Measurements from ENCODE around the gene GMNN.
"Not testable (repeated sequence)": the region's sequence is repeated elsewhere in the genome, so short reads cannot be mapped to it uniquely, and the experiment has no call there.

Gene GMNN

GRCh38 chr6:24763578-24763977, 11.2 kb upstream of the GMNN start:
- no peak for DNase-seq

GRCh38 chr6:24764833-24765828, 9.6 kb upstream of the GMNN start:
- DNase-seq, result not testable (repeated sequence)

GRCh38 chr6:24765968-24766367, 8.8 kb upstream of the GMNN start:
- DNase-seq, result not testable (repeated sequence)

GRCh38 chr6:24766680-24767462, 7.9 kb upstream of the GMNN start:
- no peak for DNase-seq

- no peak for DNase-seq
Observed at GRCh38 chr6:24768361-24768760, 6.4 kb upstream of the GMNN start.

- no peak for DNase-seq
Observed at GRCh38 chr6:24775520-24776058, 852 bp downstream of the GMNN start.

- no peak for DNase-seq
Observed at GRCh38 chr6:24777227-24777626, 2.5 kb downstream of the GMNN start.

GRCh38 chr6:24778121-24778520, 3.4 kb downstream of the GMNN start:
- DNase-seq, result no peak

GRCh38 chr6:24778878-24779277, 4.1 kb downstream of the GMNN start:
- DNase-seq, result no peak

- no peak for DNase-seq
Observed at GRCh38 chr6:24779416-24780016, 4.8 kb downstream of the GMNN start.

GRCh38 chr6:24780206-24780605, 5.5 kb downstream of the GMNN start:
- no peak for DNase-seq

- DNase-seq, result no peak
Observed at GRCh38 chr6:24788031-24788665, 13.4 kb downstream of the GMNN start.

GRCh38 chr6:24795106-24795505, 20.4 kb downstream of the GMNN start:
- DNase-seq, result no peak

- DNase-seq, result no peak
Observed at GRCh38 chr6:24796616-24797290, 22.0 kb downstream of the GMNN start.

GRCh38 chr6:24797596-24798216, 23.0 kb downstream of the GMNN start:
- no peak for DNase-seq

- DNase-seq, result no peak
Observed at GRCh38 chr6:24798740-24799540, 24.2 kb downstream of the GMNN start, which contains the start of gene ARMH2. TSS of gene ARMH2 (minus strand) at chr6:24798917. CDS start at chr6:24798857, 60 bp downstream.

- no peak for DNase-seq
Observed at GRCh38 chr6:24799541-24799915, 24.8 kb downstream of the GMNN start.

GRCh38 chr6:24802271-24803059, 27.7 kb downstream of the GMNN start:
- DNase-seq, result no peak

GRCh38 chr6:24807584-24807983, 32.8 kb downstream of the GMNN start:
- DNase-seq, result no peak

GRCh38 chr6:24809728-24810127, 35.0 kb downstream of the GMNN start:
- DNase-seq, result no peak
